Panc1 (cell line): ENCODE results near the gene LRRC43. TPM values are rescaled to one million over a fixed set of nuclear protein-coding genes. Genes with fewer than 3 reads are reported as not detected.

ENCODE experiments used
- ATAC-seq: fragments of 200-7000 bp; cut with Tn5 transposase; 2 replicates; pipeline ENCODE4 v1.9.1; 2020; ENCODE audit warnings: mild to moderate bottlenecking, moderate library complexity
- BruUV-seq: library from RNA; stranded (reverse); fragments of 400-500 nt; replicated peaks from 2 replicates; lab custom pipeline; 2021; lab: Mats Ljungman, UMichigan
- CTCF ChIA-PET: fragments of 300-600 bp; sonication (Branson Sonifier 250); formaldehyde crosslinking; loops from one replicate; lab custom pipeline; 2022; ENCODE audit warnings: antibody characterized with exemption; lab: Charles Lee
- POLR2A ChIA-PET: fragments of 300-600 bp; sonication (Branson Sonifier 250); formaldehyde crosslinking; loops from one replicate; lab custom pipeline; 2022; ENCODE audit warnings: antibody characterized with exemption; lab: Charles Lee
- DNase-seq: peaks from one replicate; pipeline ENCODE4 v3.0.0-alpha.2; 2010; ENCODE audit warnings: low read depth, low spot score
- H3K27ac ChIP-seq: 2 replicates; pipeline ENCODE4 v1.5.1; 2011; ENCODE audit warnings: mild to moderate bottlenecking, low read length, inconsistent platforms
- H3K27me3 ChIP-seq: fragments of 200-500 bp; sonication (Bioruptor generic); 2 replicates; pipeline ENCODE4 v1.6.0; 2014; ENCODE audit warnings: low read length, inconsistent platforms; ENCODE audit not compliant: control insufficient read depth, insufficient read depth
- H3K36me3 ChIP-seq: fragments of 200-500 bp; sonication (Bioruptor generic); 2 replicates; pipeline ENCODE4 v1.5.1; 2014; ENCODE audit warnings: inconsistent platforms, mild to moderate bottlenecking, low read length, moderate library complexity; ENCODE audit not compliant: control insufficient read depth, insufficient read depth
- H3K4me1 ChIP-seq: 2 replicates; pipeline ENCODE4 v1.5.1; 2011; ENCODE audit warnings: inconsistent platforms, mild to moderate bottlenecking, low read length, moderate library complexity; ENCODE audit not compliant: control insufficient read depth, insufficient read depth
- H3K4me3 ChIP-seq, 2 experiments: 2 replicates each; pipeline ENCODE4 v1.5.1; 2011 to 2012; ENCODE audit warnings: low read depth in 2 of 2, low read length in 2 of 2, mild to moderate bottlenecking in 2 of 2, inconsistent platforms in 1 of 2, moderate library complexity in 1 of 2
- H3K9me3 ChIP-seq: fragments of 200-500 bp; sonication (Bioruptor generic); 2 replicates; pipeline ENCODE4 v1.5.1; 2014; ENCODE audit warnings: low read depth, mild to moderate bottlenecking, inconsistent platforms, low read length, moderate library complexity; ENCODE audit not compliant: control insufficient read depth, insufficient read depth
- CTCF ChIP-seq: fragments of 450-650 bp; IDR thresholded peaks from 2 replicates; pipeline ENCODE4 v1.5.1; 2017; ENCODE audit warnings: mild to moderate bottlenecking
- POLR2AphosphoS5 ChIP-seq: IDR thresholded peaks from 2 replicates; pipeline ENCODE4 v1.6.1; 2012; ENCODE audit warnings: mild to moderate bottlenecking, low read depth, low read length, moderate library complexity
- REST ChIP-seq, 2 experiments: IDR thresholded peaks; 2 replicates each; pipeline ENCODE4 v1.6.1; 2011 to 2012; ENCODE audit warnings: low read depth in 2 of 2, control low read depth in 1 of 2, low read length in 1 of 2, mild to moderate bottlenecking in 1 of 2, moderate library complexity in 1 of 2; ENCODE audit not compliant: insufficient read depth in 1 of 2
- SIN3A ChIP-seq: IDR thresholded peaks from 2 replicates; pipeline ENCODE4 v1.6.1; 2012; ENCODE audit warnings: low read depth, mild to moderate bottlenecking, low read length, moderate library complexity, borderline replicate concordance; ENCODE audit not compliant: insufficient read depth
- TCF7L2 ChIP-seq: IDR thresholded peaks from 2 replicates; pipeline ENCODE4 v1.6.1; 2011; ENCODE audit warnings: mild to moderate bottlenecking, low read depth, low read length, inconsistent platforms
- in situ Hi-C: cut with HindIII; loops from 2 replicates; pipeline ENCODE4 v1.10.0; 2016; ENCODE audit warnings: low sequenced_read_pairs, low pct_unique_long_range_greater_than_20kb
- intact Hi-C: fragments of 100-400 bp; cut with micrococcal nuclease; formaldehyde crosslinking; loops from one replicate; pipeline ENCODE4 v1.10.0; 2022; ENCODE audit not compliant: unreplicated experiment
- total RNA-seq: library from RNA; stranded (reverse); gene quantifications from one replicate; pipeline ENCODE4 v1.2.1, GENCODE V29; 2021; ENCODE audit not compliant: unreplicated experiment

The LRRC43 gene
- total RNA-seq, 1 experiment from 2014 or later: 1.5 TPM

GRCh38 chr12:122227341-122227740 lies 44.4 kb downstream of the LRRC43 start:
- BruUV-seq: no TSS peak
- intact Hi-C loops: no loop called here
- H3K27ac ChIP-seq: no peak overlapping the region
- in situ Hi-C loops: no loop called here
- H3K4me3 ChIP-seq: no peak overlapping the region
- H3K36me3 ChIP-seq: peaks cover 16% of the 10 kb centered on the region
- H3K9me3 ChIP-seq: no peaks in the 10 kb centered on the region
- DNase-seq (no peak), ATAC-seq (no peak)
- CTCF ChIA-PET: no interaction called here
- H3K4me1 ChIP-seq: peaks cover 16% of the 10 kb centered on the region
- POLR2A ChIA-PET: no interaction called here
- no peak for TF ChIP-seq TCF7L2
- TF ChIP-seq POLR2AphosphoS5: no peak
- no peak for TF ChIP-seq CTCF
- no peak for TF ChIP-seq SIN3A
- TF ChIP-seq REST (IDR thresholded peaks at IDR 0.05; ENCODE audit: insufficient read depth in 1 of 2, low read depth in 2 of 2, low read length in 1 of 2): no peak
- no peaks in the 10 kb centered on the region for H3K27me3 ChIP-seq

- BruUV-seq: no TSS peak
- Histone ChIP-seq H3K36me3 (peaks cover 15% of the 10 kb centered on the region), H3K27ac (no peak overlapping the region), H3K27me3 (no peaks in the 10 kb centered on the region), H3K9me3 (no peaks in the 10 kb centered on the region), H3K4me3 (no peak overlapping the region), H3K4me1 (peaks cover 16% of the 10 kb centered on the region)
- ChIA-PET CTCF (no interaction called here), POLR2A (no interaction called here)
- intact Hi-C loops: no loop called here
- in situ Hi-C loops: no loop called here
- TF ChIP-seq REST (IDR thresholded peaks at IDR 0.05; ENCODE audit: insufficient read depth in 1 of 2, low read depth in 2 of 2, low read length in 1 of 2): no peak
- no peak for TF ChIP-seq POLR2AphosphoS5
- TF ChIP-seq TCF7L2: no peak
- no peak for TF ChIP-seq SIN3A
- no peak for TF ChIP-seq CTCF
- ATAC-seq (no peak), DNase-seq (no peak)
Observed at GRCh38 chr12:122228092-122228491, 45.2 kb downstream of the LRRC43 start.
